Activated naive CD4-positive, alpha-beta T cell treated with anti-CD3 and anti-CD28 coated beads, Interleukin-2, amount 10 ng/mL, durations not matched to agents 5 hours and 36 hours (primary cell): ENCODE data around the gene ISG20. TPM values are rescaled to one million over a fixed set of nuclear protein-coding genes. Genes with fewer than 3 reads are reported as not detected.

ENCODE experiments used
- microRNA-seq: library from miRNA; unstranded; fragments of <30 nt; microRNA quantifications from one replicate; pipeline ENCODE4 v1.2.0, GENCODE V29; 2022; ENCODE audit warnings: borderline microRNAs expressed, borderline replicate concordance
- total RNA-seq, 2 experiments: library from RNA; stranded (reverse); gene quantifications; one replicate each; pipeline ENCODE4 v1.2.3, GENCODE V29; 2021

ISG20 gene
- 100 to 1,000 TPM; 149 to 152 TPM for total RNA-seq

DNA sequence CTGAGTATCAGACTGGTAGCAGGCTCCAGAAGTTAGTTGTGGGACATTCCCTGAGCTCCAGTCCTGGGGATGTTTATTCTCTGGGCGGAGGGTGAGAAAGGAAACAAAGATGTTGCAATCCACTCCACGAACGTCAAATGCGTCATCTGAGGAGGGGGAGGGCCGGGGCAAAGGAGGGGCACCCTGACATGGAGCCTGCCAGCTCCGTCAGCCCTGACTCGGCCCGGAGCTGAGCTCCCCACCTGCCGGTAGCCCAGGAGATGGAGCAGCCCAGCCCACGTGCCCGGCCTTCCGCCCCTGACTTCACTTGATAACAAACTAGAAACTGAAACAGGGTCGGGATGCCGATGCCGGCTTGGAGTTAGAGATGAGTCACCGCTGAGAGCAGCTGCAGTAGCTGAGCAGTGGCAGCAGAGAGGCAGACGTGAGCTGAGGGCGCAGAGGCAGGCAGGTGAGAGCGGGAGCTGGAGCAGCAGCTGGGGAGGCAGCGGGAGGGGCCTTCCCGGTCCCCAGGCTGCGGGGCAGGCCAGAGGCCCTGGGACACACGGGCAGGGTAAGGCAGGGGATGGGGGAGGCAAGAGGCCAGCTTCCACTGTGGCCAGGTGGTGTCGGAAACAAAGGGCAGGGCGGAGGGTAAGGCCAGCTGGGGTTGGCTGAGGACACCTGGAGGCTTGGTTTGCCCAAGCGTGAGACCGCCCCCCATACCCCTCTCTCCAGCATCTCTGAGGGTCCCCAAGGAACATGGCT is at the start of gene ISG20:
TSS of gene ISG20 (plus strand) at position 391 of the 747 bp plus-strand sequence. CDS start at position 742, 351 bp downstream.

DNA sequence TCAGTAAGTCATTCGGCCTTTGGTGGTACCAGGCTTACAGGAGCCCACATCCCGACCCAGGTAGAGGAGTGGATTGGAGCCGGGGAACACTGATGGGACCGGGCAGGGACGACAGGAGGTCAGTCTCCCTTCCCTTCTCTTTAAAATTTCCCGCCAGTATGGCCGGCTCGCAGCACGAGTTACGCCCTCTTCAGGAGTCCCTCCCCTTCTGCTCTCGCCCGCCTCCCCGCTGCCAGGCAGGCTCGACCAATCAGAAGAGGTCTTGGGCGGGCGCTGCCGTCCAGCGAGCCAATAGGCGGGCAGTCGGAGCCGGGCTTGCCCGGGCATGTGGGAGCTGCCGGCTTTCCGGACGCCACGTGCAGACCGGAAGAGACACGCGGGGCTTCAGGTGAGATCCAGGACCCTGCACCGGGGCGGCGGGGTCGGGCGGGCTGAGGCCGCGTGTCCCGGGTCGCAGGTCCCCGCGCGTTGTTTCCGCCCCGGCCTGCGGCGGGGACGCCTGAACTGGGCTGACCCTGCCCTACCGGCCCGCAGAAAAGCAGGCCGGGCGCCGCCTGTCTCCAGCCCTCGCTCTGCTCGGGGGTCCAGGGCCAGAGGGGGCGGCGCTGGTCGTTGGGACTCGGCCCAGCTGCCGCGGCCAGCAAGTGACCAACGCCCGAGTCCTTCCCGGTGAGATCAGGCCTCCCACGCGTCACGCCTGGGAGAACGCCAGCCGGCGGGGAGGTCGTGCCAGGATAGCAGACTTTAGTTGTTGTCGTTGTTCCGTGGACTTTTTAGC is 17.6 kb upstream of the ISG20 start, which contains the start of gene AEN:
TSS of gene AEN (plus strand) at position 346 of the 778 bp plus-strand sequence. CDS start 4,870 bp downstream, outside the sequence.

Small RNAs within 50 kb of the gene (microRNA-seq; reads per million reads assigned to microRNA genes)
- gene MIR1179 (not detected), gene MIR3529 (not detected), gene MIR7-2 (not detected)

Other genes starting within 250 kb of the ISG20 start
- 10 to 100 TPM; 20.2 to 20.3 TPM for gene MRPL46, start 171.6 kb upstream of the ISG20 start, total RNA-seq
- gene MRPS11, start 171.3 kb upstream of the ISG20 start, total RNA-seq, result 10 to 100 TPM; 45.8 to 48.3 TPM
- 1 to 10 TPM; 4.2 to 5.1 TPM for gene DET1, start 92.3 kb upstream of the ISG20 start, total RNA-seq
- gene AEN, start 17.7 kb upstream of the ISG20 start, total RNA-seq, result 10 to 100 TPM; 39.6 to 40.3 TPM
- gene ACAN, start 164.4 kb downstream of the ISG20 start, total RNA-seq, result not detected